Vagina (tissue), 2 donors: Measurements from ENCODE around the gene MAB21L4.

ENCODE experiments used
- POLR2A ChIP-seq, 2 donors: fragments of 450-650 bp; IDR thresholded peaks; one replicate each; pipeline ENCODE4 v1.6.1; 2017; ENCODE audit warnings: antibody characterized with exemption in 2 of 2, mild to moderate bottlenecking in 2 of 2, moderate library complexity in 2 of 2
- POLR2AphosphoS5 ChIP-seq, 2 donors: sonication (generic); formaldehyde crosslinking; IDR thresholded peaks; one replicate each; pipeline ENCODE4 v1.9.0; 2017; ENCODE audit warnings: antibody characterized with exemption in 2 of 2, mild to moderate bottlenecking in 2 of 2, low read depth in 1 of 2; ENCODE audit not compliant: insufficient read depth in 1 of 2
- TF ChIP-seq, protein P1 (sequence below), 3 experiments: fragments of 450-650 bp in 2 of 3; fragments of 200-600 bp in 1 of 3; sonication (generic) in 1 of 3; IDR thresholded peaks; one replicate each; pipeline ENCODE4 v1.5.1; 2017 to 2019; ENCODE audit warnings: antibody characterized with exemption in 3 of 3, mild to moderate bottlenecking in 2 of 3, moderate library complexity in 2 of 3

DNA sequence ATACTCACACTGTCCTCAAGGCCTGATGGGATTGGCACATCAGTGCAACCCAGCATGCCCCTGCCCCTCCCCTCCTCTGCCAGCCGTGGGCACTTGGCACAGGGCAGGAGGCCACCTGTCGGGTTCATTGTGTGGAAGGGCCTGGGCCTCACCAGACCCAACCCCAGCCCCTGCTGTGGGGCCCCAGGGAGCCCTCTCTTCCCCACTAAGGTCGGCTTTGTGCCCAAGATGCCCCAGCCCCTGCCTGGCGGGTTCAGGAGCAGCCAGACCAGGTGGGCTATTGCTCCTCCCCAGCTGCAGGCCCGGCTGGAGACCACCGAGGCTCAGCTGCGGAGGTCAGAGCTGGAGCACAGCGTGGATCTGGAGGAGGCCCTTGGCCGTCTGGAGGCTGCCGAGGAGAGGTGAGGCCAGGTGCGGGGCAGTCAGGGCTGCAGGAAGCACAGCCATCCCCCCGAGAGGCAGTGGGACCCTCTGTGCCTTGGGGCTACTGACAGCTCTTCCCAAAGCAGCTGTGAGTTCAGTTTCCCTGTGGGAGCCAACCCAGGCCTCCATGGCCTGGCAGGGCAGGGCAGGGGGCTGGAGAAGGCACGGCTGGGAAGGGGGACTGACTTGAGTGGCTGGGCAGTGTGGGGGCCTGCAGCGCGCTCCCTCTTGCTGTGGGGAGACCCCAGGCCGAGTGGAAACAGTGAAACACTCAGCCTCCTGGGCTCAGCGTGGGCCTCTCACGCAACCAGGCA is 26.5 kb upstream of the MAB21L4 start:
- TF ChIP-seq POLR2AphosphoS5 (IDR thresholded peaks at IDR 0.05; ENCODE audit: insufficient read depth in 1 of 2, low read depth in 1 of 2) = no peak
- TF ChIP-seq, protein P1, sequence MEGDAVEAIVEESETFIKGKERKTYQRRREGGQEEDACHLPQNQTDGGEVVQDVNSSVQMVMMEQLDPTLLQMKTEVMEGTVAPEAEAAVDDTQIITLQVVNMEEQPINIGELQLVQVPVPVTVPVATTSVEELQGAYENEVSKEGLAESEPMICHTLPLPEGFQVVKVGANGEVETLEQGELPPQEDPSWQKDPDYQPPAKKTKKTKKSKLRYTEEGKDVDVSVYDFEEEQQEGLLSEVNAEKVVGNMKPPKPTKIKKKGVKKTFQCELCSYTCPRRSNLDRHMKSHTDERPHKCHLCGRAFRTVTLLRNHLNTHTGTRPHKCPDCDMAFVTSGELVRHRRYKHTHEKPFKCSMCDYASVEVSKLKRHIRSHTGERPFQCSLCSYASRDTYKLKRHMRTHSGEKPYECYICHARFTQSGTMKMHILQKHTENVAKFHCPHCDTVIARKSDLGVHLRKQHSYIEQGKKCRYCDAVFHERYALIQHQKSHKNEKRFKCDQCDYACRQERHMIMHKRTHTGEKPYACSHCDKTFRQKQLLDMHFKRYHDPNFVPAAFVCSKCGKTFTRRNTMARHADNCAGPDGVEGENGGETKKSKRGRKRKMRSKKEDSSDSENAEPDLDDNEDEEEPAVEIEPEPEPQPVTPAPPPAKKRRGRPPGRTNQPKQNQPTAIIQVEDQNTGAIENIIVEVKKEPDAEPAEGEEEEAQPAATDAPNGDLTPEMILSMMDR (IDR thresholded peaks at IDR 0.05) = no peak
- TF ChIP-seq POLR2A (IDR thresholded peaks at IDR 0.05) = no peak
